ENCODE measurements around the gene TMEM62. TPM values are rescaled to one million over a fixed set of nuclear protein-coding genes. Genes with fewer than 3 reads are reported as not detected.
"Not testable (repeated sequence)": the region's sequence is repeated elsewhere in the genome, so short reads cannot be mapped to it uniquely, and the experiment has no call there.

The TMEM62 gene
- polyA plus RNA-seq, 3 donors from 2014 or later, result 9.3 to 12.7 (median 12.5) TPM

DNA sequence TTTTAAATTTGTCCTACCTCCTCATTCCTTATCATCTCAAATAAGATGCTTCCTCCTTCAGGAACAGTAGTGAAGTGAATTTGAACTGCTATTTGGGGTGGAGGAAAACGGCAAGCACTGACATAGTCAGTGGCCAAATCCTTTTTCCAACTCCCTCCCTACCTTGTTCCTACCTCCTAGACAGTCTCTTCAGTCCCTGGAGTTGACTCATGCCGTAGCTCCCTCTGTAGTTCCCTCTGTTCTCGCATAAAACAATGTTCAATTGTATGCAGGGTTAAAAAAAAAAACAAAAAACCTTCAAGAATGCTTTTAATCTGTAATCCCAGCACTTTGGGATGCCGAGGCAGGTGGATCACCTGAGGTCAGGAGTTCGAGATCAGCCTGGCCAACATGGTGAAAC, 29.0 kb upstream of the TMEM62 start:
- Mint-ChIP-seq H3K4me1 (peaks cover 60 to 75% of the 10 kb centered on the region in 2 donors), H3K27me3 (ENCODE audit: low read depth in 3 of 3) (peaks cover 1 to 13% (median 9%) of the 10 kb centered on the region in 3 donors), H3K27ac (peak overlapping the region; percentile 29 to 85 (median 65)), H3K4me3 (peak overlapping the region; percentile 38 to 66 (median 50)), H3K36me3 (peaks cover 12 to 21% (median 13%) of the 10 kb centered on the region in 3 donors), H3K9me3 (no peaks in the 10 kb centered on the region)
- DNase-seq, result no peak

DNA sequence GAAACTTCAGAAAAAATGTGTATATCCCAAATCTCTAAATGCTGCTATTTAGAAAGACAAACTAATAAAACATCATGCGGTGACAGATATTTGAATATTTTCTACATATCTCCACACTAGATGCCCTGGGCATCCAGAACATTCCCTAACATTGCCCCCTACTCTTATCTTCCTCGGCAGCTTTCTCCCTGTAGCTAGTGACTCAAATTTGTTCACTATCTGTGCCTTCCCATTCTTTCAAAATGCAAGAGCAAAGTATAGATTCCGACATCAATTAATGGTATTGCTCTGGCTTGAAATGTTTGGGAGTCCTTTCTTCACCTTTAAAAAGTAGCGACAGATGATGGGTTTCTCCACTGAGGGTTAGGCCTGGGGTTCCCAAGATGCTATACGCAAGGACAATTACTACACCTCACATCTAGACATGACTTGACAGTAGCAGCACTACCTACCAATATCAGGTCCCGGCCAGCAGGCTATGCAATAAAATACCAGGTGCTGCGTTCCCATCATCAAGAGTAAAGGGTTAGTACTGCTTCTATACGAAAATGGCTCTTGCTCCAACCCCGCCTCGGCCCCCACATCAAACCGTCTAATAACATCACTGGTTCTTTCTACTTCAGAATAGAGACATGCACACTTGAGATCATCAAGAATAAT, 28.2 kb upstream of the TMEM62 start:
- no peaks in the 10 kb centered on the region for H3K9me3 Mint-ChIP-seq
- H3K27me3 Mint-ChIP-seq (ENCODE audit: low read depth in 3 of 3), result peaks cover 1 to 13% (median 9%) of the 10 kb centered on the region in 3 donors
- H3K27ac Mint-ChIP-seq, result peak overlapping the region; percentile 98 to 100 (median 99)
- H3K4me1 Mint-ChIP-seq, result peaks cover 56 to 67% of the 10 kb centered on the region in 2 donors
- no peak for DNase-seq
- peak overlapping the region; percentile 96 to 99 (median 96) for H3K4me3 Mint-ChIP-seq
- H3K36me3 Mint-ChIP-seq, result peaks cover 10 to 18% (median 11%) of the 10 kb centered on the region in 3 donors

DNA sequence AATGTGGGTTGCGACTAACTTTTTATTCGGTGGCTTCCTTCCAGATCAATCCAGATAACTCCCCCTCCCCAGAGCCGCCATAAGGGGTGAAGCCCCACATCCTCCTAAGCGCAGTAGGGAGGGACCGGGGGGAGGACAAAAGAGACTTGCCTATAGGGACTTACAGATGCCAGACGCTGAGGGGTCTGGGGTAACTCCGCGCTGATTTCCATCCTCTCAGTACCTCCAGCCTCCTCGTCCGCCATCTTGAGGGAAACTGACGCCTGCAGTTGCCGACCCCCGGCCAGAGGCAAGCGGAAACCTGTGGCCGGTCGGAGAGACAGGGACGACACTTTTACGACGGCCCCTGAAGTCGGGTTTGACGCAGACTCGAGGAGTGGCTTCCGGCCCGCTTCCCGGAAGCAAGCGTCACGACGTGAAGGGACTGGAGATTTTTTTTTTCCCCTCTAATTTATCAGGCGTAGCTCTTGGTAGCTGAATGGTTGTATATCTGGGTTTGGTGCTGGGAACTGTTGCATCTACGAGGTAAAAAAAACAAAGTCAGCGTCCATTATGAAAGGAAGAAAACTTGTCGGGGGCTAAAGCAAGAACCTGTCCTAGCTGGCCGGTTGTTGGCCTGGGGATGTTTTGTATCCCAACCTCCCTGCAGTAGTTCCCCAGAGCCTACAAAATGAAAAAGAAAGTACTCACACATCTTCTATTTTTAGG, 27.5 kb upstream of the TMEM62 start, which contains the start of gene UBR1:
Gene UBR1, minus strand, starts transcription at position 261 of the 708 bp plus-strand sequence. Its CDS starts 16 bp downstream, at position 245.
- H3K4me3 Mint-ChIP-seq, result peak within 1 kb of the TSS; percentile 96 to 99 (median 96)
- peak within 1 kb of the TSS; percentile 98 to 100 (median 99) for H3K27ac Mint-ChIP-seq
- DNase-seq, result peak; percentile 92 to 93 (median 92)
- peaks cover 8 to 15% (median 8%) of the 10 kb centered on the region in 3 donors for H3K36me3 Mint-ChIP-seq
- no peaks in the 10 kb centered on the region for H3K9me3 Mint-ChIP-seq
- peaks cover 1 to 11% (median 9%) of the 10 kb centered on the region in 3 donors for H3K27me3 Mint-ChIP-seq (ENCODE audit: low read depth in 3 of 3)
- peaks cover 51 to 60% of the 10 kb centered on the region in 2 donors for H3K4me1 Mint-ChIP-seq

DNA sequence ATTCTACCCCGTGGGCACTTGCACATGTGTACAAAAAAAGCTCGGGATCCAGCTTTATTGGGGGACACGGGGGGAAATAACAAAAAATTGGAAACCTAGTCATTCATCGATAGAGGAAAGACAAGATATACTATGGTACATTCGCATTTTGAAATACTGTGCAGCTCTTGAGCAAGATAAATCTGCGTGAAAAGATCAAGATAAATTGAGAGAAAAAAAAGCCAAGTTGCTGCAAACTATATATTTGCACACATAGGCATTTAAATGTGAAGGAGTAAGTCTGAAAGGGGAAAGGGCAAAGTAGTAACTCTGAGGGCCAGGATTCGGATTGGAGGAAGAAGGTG, 26.9 kb upstream of the TMEM62 start:
- peak overlapping the region; percentile 98 to 100 (median 99) for H3K27ac Mint-ChIP-seq
- peak overlapping the region; percentile 96 to 99 (median 96) for H3K4me3 Mint-ChIP-seq
- H3K27me3 Mint-ChIP-seq (ENCODE audit: low read depth in 3 of 3), result peaks cover 0 to 11% (median 9%) of the 10 kb centered on the region in 3 donors
- no peak for DNase-seq
- no peaks in the 10 kb centered on the region for H3K9me3 Mint-ChIP-seq
- H3K36me3 Mint-ChIP-seq, result peaks cover 6 to 11% (median 8%) of the 10 kb centered on the region in 3 donors
- H3K4me1 Mint-ChIP-seq, result peaks cover 46 to 55% of the 10 kb centered on the region in 2 donors

DNA sequence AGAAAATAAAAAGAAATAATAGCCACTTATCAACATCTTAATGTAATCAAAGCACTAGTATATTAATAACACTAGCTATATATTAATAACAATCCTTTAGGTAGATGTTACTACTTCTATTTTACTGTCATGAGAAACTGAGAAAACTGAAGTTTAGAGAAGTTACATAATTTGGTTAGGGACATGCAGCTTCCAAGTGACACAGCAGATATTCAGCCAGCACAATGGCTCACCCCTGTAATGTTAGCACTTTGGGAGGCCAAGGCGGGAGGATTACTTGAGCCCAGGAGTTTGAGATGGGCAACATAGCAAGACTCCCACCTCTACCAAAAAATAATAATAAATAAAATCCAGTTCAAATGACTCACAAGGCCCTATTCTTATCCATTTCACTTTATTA, 25.6 kb upstream of the TMEM62 start:
- Mint-ChIP-seq H3K36me3 (peaks cover 0 to 3% (median under 1%) of the 10 kb centered on the region in 3 donors), H3K4me3 (no peak overlapping the region)

DNA sequence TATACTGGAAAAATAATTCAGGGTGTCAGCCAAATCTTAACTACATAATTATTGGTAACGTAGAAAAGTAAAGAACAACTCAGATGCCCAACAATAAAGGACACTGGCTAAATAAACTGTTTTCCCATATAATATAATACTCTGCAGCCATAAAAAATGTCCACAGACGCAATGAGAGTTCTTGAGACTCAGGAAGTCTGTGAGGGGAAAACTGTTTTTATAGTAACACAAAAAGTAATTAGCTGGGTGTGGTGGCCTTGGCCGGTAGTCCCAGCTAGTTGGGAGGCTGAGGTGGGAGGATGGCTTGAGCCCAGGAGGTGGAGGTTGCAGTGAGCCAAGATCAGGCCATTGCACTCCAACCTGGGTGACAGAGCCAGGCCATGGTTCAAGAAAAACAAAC, 22.0 kb upstream of the TMEM62 start:
- Mint-ChIP-seq H3K9me3 (no peaks in the 10 kb centered on the region), H3K4me3 (no peak overlapping the region), H3K27me3 (ENCODE audit: low read depth in 3 of 3) (peaks cover 0 to 4% (median 1%) of the 10 kb centered on the region in 3 donors), H3K36me3 (peaks cover 0 to 7% (median 0%) of the 10 kb centered on the region in 3 donors), H3K27ac (no peak overlapping the region), H3K4me1 (peaks cover 4 to 9% of the 10 kb centered on the region in 2 donors)
- DNase-seq, result no peak

More for the DNA sequence above, 25.6 kb upstream of the TMEM62 start:
- H3K27me3 Mint-ChIP-seq (ENCODE audit: low read depth in 3 of 3), result peaks cover 0 to 11% (median 9%) of the 10 kb centered on the region in 3 donors
- peak overlapping the region in 1 of 6 donors; percentile 16 for H3K27ac Mint-ChIP-seq
- H3K9me3 Mint-ChIP-seq, result no peaks in the 10 kb centered on the region
- peaks cover 36 to 45% of the 10 kb centered on the region in 2 donors for H3K4me1 Mint-ChIP-seq
- no peak for DNase-seq

DNA sequence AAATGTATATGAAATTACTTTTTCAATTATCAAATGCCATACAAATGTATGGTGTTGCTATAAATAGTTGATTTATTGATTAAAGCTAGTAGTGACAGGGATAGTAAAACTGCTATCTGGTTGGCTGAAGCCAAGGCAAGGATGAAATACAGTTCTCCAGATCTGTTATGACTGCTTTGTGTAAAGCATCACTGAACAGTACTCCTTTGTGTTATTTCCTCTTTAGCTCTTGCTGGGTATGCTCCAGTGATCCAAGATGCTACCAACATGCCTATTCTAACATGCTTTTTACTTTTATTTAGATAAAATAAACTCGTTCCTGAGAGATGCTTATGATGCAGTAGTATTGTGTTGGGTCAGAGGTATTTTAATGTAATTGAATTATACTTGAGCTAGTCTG, 15.1 kb upstream of the TMEM62 start:
- H3K4me3 Mint-ChIP-seq, result no peak overlapping the region

DNA sequence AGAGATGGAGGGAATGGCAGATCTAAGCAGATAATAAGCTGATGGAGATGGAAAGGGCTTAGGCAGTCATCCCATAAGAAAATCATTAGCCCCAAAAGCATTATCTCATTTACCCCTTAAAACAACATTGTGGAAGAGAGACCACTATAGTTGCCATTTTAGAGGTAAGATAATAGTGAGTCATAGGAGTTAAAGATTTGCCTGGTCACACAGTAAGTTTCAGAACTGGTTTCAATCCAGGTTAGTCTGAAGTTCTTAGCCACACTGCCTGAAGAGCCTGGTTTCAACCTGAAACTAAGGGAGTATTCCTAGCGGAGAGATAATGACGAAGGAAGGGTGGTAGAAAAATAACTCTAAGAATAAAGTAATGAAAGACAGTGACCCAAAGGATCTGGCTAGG, 14.6 kb upstream of the TMEM62 start:
- Mint-ChIP-seq H3K4me3 (no peak overlapping the region), H3K36me3 (peaks cover 0 to 4% (median 0%) of the 10 kb centered on the region in 3 donors), H3K9me3 (no peaks in the 10 kb centered on the region), H3K27ac (peak overlapping the region in 1 of 6 donors; percentile 8), H3K4me1 (peaks cover 17 to 19% of the 10 kb centered on the region in 2 donors), H3K27me3 (ENCODE audit: low read depth in 3 of 3) (peaks cover 1 to 9% (median 3%) of the 10 kb centered on the region in 3 donors)
- DNase-seq, result no peak

More for the DNA sequence above, 15.1 kb upstream of the TMEM62 start:
- Mint-ChIP-seq H3K4me1 (peaks cover 14% of the 10 kb centered on the region in 2 donors), H3K36me3 (peaks cover 0 to 4% (median 0%) of the 10 kb centered on the region in 3 donors), H3K27ac (no peak overlapping the region), H3K27me3 (ENCODE audit: low read depth in 3 of 3) (peaks cover 1 to 9% (median 3%) of the 10 kb centered on the region in 3 donors), H3K9me3 (no peaks in the 10 kb centered on the region)
- DNase-seq, result no peak

DNA sequence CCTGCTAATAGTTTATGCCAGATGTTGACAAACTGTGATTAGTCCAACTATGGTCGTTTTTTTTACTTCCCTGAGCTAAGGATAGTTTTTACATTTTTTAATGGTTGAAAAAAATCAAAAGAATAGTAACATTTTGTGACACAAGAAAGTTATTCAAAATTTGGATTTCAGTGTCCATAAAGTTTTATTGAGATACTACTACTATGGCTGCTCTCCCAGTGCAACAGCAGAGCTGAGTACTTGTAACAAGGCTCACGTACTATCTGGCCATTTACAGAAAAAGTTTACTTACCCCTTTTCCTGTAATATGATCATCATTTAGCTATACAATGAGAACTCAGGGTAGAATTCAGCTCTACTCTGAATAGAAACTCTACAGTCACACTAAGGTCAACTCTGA, 11.5 kb upstream of the TMEM62 start:
- H3K9me3 Mint-ChIP-seq, result no peaks in the 10 kb centered on the region
- H3K36me3 Mint-ChIP-seq, result no peaks in the 10 kb centered on the region
- peaks cover 3 to 5% (median 3%) of the 10 kb centered on the region in 3 donors for H3K27me3 Mint-ChIP-seq (ENCODE audit: low read depth in 3 of 3)
- H3K27ac Mint-ChIP-seq, result peak overlapping the region in 5 of 6 donors; percentile 91 to 98 (median 96)
- peak overlapping the region; percentile 91 to 98 (median 93) for H3K4me3 Mint-ChIP-seq
- no peak for DNase-seq
- peaks cover 17 to 22% of the 10 kb centered on the region in 2 donors for H3K4me1 Mint-ChIP-seq

DNA sequence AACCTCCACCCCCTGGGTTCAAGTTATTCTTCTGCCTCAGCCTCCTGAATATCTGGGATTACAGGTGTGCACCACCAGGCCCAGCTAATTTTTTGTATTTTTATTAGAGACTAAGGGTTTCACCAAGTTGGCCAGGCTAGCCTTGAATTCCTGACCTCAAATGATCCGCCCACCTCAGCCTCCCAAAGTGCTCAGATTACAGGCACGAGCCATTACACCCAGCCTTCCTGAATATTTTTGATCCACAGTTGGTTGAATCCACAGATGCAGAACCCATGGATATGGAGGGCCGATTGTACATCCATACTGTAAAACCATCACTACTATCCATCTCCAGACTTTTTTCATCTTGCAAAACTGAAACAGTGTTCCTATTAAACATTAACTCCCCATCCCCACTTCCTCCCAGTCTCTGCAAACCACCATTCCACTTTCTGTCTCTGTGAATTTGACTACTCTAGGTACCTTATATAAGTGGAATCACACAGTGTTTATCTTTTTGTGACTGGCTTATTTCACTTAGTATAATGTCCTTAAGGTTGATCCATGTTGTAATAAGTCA, 8.2 kb upstream of the TMEM62 start:
- Mint-ChIP-seq H3K9me3 (peaks cover 0 to 6% (median under 1%) of the 10 kb centered on the region in 6 donors), H3K4me1 (peaks cover 17 to 22% of the 10 kb centered on the region in 2 donors), H3K27ac (no peak overlapping the region), H3K4me3 (peak overlapping the region in 1 of 5 donors; percentile 43), H3K36me3 (peaks cover 0 to 8% (median 0%) of the 10 kb centered on the region in 3 donors), H3K27me3 (ENCODE audit: low read depth in 3 of 3) (peaks cover 1 to 7% (median 6%) of the 10 kb centered on the region in 3 donors)
- no peak for DNase-seq

DNA sequence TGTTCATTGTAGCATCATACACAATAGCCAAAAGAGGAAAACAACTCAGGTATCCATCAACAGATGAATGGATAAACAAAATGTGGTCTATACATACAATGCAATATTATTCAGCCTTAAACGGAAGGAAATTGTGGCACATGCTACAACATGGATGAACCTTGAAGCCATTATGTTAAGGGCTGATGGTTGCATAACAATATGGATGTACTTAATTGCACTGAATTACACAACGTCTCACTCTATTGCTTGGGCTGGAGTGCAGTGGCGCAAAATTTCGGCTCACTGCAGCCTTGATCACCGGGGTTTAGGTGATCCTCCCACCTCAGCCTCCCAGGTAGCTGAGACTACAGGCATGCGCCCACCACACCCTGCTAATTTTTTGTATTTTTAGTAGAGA, 7.0 kb upstream of the TMEM62 start:
- Mint-ChIP-seq H3K4me1 (peaks cover 17 to 22% of the 10 kb centered on the region in 2 donors), H3K27ac (no peak overlapping the region), H3K27me3 (ENCODE audit: low read depth in 3 of 3) (peaks cover 4 to 7% (median 5%) of the 10 kb centered on the region in 3 donors), H3K36me3 (peaks cover 0 to 8% (median 0%) of the 10 kb centered on the region in 3 donors), H3K9me3 (peaks cover 0 to 6% (median under 1%) of the 10 kb centered on the region in 6 donors), H3K4me3 (no peak overlapping the region)
- no peak for DNase-seq

DNA sequence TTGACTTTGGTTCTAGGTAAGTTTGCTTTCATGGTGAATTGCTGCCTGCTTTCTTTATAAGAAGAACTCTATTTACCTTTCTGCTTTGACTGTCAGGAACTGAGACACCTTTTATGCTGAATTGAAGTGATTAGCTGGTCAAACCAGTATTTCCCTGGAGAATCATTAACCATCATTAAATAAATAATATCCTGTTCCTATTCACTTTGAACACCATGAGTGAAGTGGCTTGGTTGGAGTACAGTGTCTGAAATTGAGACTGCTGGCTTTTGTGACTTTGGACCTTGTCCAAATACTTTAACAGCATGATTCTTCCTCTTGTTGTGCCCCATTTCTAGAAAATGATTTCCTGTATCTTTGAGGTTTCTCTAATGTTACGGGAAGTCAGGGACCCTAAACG, 5.6 kb upstream of the TMEM62 start:
- Mint-ChIP-seq H3K4me3 (no peak overlapping the region), H3K36me3 (peaks cover 0 to 8% (median 0%) of the 10 kb centered on the region in 3 donors), H3K4me1 (peaks cover 12 to 19% of the 10 kb centered on the region in 2 donors), H3K9me3 (peaks cover 0 to 6% (median under 1%) of the 10 kb centered on the region in 6 donors), H3K27me3 (ENCODE audit: low read depth in 3 of 3) (peaks cover 4 to 7% (median 5%) of the 10 kb centered on the region in 3 donors), H3K27ac (no peak overlapping the region)
- DNase-seq, result no peak

DNA sequence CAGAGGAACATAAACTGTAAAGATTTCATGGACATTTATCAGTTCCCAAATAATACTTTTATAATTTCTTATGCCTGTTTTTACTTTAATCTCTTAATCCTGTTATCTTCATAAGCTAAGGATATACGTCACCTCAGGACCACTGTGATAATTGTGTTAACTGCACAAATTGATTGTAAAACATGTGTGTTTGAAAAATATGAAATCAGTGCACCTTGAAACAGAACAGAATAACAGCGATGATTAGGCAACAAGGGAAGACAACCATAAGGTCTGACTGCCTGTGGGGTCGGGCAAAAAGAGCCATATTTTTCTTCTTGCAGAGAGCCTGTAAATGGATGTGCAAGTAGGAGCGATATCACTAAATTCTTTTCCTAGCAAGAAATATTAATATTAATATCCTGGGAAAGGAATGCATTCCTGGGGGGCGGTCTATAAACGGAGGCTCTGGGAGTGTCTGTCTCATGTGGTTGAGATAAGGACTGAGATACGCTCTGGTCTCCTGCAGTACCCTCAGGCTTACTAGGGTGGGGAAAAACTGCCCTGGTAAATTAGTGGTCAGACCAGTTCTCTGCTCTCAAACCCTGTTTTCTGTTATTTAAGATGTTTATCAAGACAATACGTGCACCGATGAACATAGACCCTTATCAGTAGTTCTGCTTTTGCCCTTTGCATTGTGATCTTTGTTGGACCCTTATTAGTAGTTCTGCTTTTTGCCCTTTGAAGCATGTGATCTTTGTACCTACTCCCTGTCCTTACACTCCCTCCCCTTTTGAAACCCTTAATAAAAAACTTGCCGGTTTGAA, 5.0 kb upstream of the TMEM62 start:
- not testable (repeated sequence) for H3K27ac Mint-ChIP-seq, H3K4me3 Mint-ChIP-seq, H3K9me3 Mint-ChIP-seq, H3K36me3 Mint-ChIP-seq, DNase-seq
- H3K27me3 Mint-ChIP-seq (ENCODE audit: low read depth in 3 of 3), result peaks cover 2 to 10% (median 4%) of the 10 kb centered on the region in 3 donors
- peaks cover 10 to 19% of the 10 kb centered on the region in 2 donors for H3K4me1 Mint-ChIP-seq

Measured in immature natural killer cell (primary cell).